ENCODE results near the gene ZNF669.

The ZNF669 gene

DNA sequence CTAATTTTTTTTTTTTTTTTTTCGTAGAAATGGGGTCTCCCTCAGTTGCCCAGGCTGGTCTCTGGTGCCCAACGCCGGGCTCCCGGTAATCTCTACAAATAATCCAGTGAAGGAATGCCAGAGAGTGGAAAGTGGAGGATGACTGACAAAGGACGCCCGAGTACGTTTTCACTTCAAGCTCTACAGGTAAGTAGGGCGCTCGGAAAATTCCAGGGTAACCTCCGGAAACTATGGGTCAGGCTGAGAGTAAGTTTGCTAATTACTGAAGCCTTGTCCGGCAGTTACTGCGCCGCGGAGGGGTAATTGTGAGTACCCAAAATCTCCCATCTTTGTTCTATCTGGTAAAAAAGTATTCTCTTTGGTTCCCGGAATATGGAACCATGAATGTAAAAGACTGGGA lies 1.8 kb upstream of the ZNF669 start:
- TF ChIP-seq, protein P1, sequence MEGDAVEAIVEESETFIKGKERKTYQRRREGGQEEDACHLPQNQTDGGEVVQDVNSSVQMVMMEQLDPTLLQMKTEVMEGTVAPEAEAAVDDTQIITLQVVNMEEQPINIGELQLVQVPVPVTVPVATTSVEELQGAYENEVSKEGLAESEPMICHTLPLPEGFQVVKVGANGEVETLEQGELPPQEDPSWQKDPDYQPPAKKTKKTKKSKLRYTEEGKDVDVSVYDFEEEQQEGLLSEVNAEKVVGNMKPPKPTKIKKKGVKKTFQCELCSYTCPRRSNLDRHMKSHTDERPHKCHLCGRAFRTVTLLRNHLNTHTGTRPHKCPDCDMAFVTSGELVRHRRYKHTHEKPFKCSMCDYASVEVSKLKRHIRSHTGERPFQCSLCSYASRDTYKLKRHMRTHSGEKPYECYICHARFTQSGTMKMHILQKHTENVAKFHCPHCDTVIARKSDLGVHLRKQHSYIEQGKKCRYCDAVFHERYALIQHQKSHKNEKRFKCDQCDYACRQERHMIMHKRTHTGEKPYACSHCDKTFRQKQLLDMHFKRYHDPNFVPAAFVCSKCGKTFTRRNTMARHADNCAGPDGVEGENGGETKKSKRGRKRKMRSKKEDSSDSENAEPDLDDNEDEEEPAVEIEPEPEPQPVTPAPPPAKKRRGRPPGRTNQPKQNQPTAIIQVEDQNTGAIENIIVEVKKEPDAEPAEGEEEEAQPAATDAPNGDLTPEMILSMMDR (IDR thresholded peaks at IDR 0.05; ENCODE audit: borderline replicate concordance, insufficient read depth, low read depth, low read length) = no peak
- no peak overlapping the region for H3K4me3 ChIP-seq (ENCODE audit: low read depth, low read length)

GRCh38 chr1:247104965-247105364 lies 809 bp upstream of the ZNF669 start:
- TF ChIP-seq, protein P1 (IDR thresholded peaks at IDR 0.05; ENCODE audit: borderline replicate concordance, insufficient read depth, low read depth, low read length) = no peak
- no peak overlapping the region for H3K4me3 ChIP-seq (ENCODE audit: low read depth, low read length)

- no peak overlapping the region for H3K4me3 ChIP-seq (ENCODE audit: low read depth, low read length)
- TF ChIP-seq, protein P1 (IDR thresholded peaks at IDR 0.05; ENCODE audit: borderline replicate concordance, insufficient read depth, low read depth, low read length) = no peak
Observed at GRCh38 chr1:247102381-247102780, 1.8 kb downstream of the ZNF669 start.

DNA sequence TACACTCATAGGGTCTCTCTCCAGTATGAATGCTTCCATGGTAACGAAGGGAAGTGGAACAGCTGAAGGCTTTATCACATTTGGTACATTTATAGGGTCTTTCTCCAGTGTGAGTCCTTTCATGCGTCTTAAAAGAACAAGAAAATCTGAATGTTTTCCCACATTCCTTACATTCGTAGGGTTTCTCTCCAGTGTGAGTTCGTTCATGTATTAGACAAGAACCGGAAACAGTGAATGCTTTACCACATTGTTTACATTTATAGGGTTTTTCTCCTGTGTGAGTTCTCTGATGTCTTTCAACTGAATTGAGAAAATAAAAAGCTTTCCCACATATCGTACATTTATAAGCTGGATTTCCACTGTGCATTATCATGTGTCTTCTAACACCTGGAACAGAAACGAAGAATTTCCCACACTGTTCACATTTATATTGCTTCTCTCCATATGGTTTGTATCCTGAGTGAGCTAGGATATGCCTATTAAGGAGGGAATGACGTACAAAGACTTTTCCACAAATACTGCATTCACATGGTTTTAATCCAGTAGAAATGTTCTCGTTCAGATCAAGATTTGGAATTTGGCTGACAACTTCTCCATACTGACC lies 3.4 kb downstream of the ZNF669 start:
- TF ChIP-seq, protein P1 (IDR thresholded peaks at IDR 0.05; ENCODE audit: borderline replicate concordance, insufficient read depth, low read depth, low read length) = no peak
- H3K4me3 ChIP-seq (ENCODE audit: low read depth, low read length) = no peak overlapping the region

- H3K4me3 ChIP-seq (ENCODE audit: low read depth, low read length) = no peak overlapping the region
- TF ChIP-seq, protein P1 (IDR thresholded peaks at IDR 0.05; ENCODE audit: borderline replicate concordance, insufficient read depth, low read depth, low read length) = no peak
Observed at GRCh38 chr1:247096958-247097357, 7.2 kb downstream of the ZNF669 start.

DNA sequence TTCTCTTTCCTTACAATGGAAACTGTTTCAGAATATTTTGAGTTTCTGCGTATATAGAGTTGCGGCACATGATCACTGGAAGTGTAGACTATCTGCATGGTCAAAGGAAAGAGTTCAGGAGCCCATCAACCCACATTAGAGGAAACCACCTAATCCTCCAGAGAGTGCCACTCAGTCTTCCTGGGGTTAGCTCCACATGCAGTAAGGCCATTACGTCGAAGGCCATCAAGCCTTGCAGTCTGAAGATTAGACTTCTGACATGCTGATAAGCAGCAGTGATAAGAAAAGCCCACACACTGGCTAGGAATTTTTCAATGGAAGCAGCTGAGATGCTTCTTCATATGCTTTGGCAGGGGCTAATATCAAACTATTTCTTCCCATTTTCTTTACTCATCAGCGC lies 7.6 kb downstream of the ZNF669 start:
- TF ChIP-seq, protein P1 (IDR thresholded peaks at IDR 0.05; ENCODE audit: borderline replicate concordance, insufficient read depth, low read depth, low read length) = no peak
- no peak overlapping the region for H3K4me3 ChIP-seq (ENCODE audit: low read depth, low read length)

GRCh38 chr1:247096112-247096511 lies 8.0 kb downstream of the ZNF669 start:
- no peak overlapping the region for H3K4me3 ChIP-seq (ENCODE audit: low read depth, low read length)
- TF ChIP-seq, protein P1 (IDR thresholded peaks at IDR 0.05; ENCODE audit: borderline replicate concordance, insufficient read depth, low read depth, low read length) = no peak
